Activated CD8-positive, alpha-beta memory T cell treated with anti-CD3 and anti-CD28 coated beads, Interleukin-2, amount 50 U/mL, for 1 hour (primary cell): ENCODE measurements around the gene STK33.
"Not testable (repeated sequence)": the region's sequence is repeated elsewhere in the genome, so short reads cannot be mapped to it uniquely, and the experiment has no call there.

Source experiments
- DNase-seq: peaks from one replicate; pipeline ENCODE4 v3.0.0-alpha.2; 2020; ENCODE audit errors: extremely low read depth

Gene STK33

DNA sequence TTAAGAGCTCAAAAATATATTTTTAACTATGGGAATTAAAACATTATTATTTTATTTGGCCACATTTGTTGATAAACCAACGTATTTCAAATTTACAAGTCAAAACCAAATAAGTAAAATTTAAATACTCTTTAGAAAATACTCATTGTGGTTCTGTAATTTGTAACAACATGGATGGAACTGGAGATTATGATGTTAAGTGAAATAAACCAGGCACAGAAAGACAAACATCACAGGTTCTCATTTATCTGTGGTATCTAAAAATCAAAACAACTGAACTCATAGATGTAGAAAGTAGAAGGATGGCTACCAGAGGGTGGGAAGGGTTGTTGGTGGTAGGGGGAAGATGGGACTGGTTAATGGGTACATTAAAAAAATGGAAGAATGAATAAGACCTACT, 50.8 kb downstream of the STK33 start:
- DNase-seq = no peak

DNA sequence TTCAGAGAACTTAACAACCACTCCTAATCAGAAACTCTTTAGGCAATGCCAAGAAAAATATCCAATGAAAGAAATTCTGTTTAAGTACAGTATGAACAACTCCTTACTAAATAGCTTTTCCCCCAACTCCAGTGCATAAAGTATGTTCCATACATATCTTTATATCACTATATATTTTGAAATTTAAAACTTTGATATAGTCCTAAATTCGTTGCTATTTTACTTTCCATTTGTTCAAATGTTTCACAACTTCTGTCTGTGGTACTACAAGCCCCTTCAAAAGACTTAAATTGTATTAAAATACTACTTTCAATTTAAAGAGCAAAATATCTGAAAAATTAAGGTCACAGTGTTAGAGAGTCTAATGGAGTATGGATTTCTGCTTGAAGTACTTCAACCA, 52.6 kb downstream of the STK33 start:
- no peak for DNase-seq

DNA sequence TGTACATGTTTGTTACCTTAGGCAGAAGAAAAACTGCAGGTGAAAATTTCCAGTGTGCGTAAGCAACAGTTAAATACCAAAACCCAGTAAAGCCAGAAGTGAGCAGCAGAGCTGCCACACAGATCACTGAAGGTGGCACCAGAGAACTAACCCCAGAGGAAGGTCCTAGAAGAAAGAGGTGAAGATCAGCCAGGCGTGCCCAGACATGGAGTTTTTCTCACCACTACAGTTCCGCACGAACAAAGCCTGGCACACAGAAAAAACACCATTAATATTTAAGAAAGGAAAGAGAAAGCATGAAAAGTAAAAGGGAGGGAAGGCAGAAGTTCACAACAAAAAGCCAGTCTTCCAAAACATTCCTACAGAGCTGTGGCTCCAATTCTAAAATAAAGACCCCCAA, 60.7 kb downstream of the STK33 start:
- no peak for DNase-seq

DNA sequence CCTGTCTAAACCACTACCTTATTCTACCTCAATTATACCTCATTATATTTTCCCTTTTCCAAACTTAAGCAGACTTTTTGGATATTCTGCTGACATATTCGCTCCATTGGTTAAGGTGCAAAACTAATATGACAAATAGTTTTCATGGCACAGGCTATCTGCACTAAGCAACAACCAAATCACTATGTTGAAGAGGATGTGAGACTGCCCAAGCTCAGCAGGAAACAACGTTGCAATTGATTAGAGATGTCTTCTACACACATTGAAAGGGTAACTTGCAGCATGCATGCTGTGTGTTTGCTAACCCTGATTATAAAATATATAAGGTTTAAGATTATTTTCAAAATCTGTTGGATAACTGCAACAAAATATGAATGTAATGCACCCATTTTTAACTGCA, 61.6 kb downstream of the STK33 start:
- DNase-seq = no peak

DNA sequence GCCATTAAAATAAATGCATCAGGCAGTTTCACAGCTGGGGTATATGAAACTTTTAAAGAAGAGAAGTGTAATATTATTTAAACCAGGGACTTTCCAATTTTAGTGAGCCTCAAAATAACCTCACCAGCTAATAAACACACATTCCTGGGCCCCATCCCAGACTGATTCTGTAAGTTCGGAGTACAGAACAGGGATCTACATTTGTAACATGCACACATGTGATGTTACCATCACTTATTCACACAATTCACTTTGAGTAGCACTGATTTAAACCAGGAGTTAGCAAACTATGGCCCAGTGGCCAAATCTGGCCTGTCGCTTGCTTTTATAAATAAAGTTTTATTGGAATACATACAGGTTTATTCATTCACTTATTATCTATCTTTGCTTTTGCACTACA, 62.0 kb downstream of the STK33 start:
- DNase-seq = no peak

DNA sequence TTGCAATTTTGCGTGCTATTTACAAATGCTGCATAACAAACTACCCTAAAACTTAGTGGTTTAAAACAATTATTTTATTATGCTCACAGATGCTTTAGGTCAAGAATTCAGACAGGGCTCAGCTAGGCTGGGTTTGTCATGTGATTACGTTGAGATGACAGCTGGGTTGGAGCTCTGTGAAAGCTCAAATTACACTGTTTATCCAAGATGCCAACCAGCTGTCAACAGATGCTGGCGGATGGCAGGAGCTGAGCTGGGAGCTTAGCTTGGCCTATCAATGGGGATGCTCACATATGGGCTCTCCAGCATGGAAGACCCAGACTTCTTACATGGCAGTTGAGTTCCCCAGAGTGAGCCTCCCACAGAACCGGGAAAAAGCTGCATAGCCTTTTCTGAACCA, 62.7 kb downstream of the STK33 start:
- DNase-seq = no peak

DNA sequence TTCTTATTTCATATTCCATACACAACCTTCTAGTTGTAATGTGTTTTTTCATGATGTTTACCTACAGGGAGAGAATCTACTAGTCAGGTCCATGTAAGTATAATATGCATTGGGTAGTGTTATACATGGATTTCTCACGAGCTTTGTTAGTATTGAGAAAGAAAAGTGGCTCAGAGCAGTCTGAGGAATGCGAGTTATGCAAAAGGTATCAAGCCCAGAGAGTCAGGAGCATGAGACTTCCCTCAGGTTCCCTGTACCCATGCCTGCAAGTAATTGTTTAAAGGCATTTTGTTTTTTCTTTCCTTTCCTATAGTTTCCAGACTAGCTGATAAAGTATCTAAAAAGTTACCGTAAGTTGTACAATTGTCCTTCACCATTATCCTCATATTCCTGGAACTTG, 66.1 kb downstream of the STK33 start:
- DNase-seq = no peak

DNA sequence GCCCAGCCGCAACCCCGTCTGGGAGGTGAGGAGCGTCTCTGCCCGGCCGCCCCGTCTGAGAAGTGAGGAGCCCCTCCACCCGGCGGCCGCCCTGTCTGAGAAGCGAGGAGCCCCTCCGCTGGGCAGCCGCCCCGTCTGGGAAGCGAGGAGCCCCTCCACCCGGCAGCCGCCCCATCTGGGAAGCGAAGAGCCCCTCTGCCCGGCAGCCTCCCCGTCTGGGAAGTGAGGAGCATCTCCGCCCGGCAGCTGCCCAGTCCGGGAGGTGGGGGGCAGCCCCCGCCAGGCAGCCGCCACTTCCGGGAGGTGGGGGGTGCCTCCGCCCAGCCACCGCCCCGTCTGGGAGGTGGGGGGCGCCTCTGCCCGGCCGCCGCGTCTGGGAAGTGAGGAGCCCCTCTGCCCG, 70.6 kb downstream of the STK33 start:
- no peak for DNase-seq

DNA sequence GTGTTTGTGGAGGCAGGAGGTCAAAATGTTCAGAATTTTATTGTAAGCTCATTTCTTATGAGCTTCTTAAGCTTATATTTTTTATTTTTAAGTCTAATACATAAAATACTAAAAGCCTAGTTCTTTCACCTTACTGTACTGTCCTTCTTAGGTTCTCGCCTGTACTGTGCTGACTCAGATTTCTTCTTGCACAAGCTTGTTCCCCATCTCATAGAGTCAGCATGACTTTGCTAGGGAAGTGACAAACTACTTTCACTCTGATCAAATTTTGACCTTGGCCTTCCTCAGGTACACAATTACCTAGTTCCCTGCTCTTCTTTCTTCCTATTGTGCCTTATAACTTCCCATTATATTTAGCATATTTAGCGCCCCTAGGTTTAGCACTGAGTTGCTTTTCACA, 81.5 kb downstream of the STK33 start:
- DNase-seq = no peak

DNA sequence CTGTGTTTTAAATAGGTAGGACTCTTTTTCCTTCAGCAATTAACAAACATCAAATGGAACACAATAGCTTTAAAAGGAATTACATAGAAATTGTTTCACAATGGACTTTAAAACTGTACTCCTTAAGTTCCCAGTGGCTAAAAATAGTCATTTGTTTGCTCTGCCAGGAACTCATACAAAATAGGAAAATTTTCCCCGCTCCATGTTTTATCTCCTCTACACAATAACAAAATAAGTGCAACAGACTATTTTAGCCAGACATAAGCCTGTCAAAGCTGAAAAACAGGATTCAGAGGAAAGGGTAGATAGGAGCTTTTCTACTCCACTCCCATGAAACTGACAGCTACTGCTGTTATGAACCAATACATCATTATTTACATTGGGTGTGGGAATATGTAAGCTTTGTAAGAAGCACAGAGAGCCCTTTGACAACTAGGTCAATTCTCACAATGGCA, 90.1 kb downstream of the STK33 start:
- DNase-seq = no peak

DNA sequence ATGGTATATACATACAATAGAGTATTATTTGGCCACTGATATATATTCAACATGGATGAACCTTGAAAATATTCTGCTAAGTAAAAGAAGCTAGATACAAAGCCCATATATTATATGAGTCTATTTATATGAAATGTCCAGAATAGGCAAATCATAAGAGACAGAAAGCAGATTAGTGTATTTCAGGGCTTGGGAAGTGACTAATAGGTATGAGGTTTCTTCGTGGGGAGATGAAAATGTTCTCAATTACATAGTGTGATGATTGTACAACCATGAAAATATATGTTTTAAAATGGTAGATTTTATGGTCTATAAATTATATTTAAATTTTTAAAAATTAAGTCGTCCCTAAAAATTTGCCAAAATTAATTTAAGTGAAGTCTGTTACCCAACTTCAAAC, 92.2 kb downstream of the STK33 start:
- DNase-seq = no peak

DNA sequence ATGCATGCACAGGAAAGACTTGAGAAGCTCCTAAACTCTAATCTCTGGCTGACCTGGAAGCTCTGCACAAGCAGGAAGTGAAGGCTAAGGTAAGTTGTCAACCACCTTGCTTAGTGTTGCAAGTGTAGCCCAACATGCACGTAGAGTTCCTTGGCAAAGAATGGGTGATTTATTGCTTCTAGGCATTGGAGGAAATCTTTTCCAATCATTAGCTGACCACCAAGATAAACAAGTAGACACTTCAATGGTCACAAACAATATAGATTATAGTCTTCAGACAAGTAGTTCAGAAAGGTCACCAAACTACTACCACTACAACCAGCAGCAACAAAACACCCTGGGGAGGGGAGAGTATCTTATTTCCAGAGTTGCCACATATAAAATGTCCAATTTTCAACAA, 105.6 kb downstream of the STK33 start:
- no peak for DNase-seq

DNA sequence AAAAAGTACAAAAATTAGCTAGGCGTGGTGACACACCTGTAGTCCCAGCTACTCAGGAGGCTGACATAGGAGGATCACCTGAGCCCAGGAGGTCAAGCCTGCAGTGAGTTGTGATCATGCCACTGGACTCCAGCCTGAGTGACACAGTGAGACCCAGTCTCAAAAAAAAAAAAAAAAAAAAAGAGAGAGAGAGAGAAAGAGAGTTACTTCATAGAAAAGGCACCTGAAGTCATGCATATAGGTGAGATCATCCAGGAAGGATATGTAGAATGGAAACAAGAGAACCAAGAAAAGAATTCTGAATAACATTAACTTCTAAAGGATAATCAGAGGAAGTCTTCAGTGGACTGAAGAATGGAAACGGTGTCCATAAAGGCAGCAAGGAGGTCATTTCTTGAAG, 106.8 kb downstream of the STK33 start:
- no peak for DNase-seq

DNA sequence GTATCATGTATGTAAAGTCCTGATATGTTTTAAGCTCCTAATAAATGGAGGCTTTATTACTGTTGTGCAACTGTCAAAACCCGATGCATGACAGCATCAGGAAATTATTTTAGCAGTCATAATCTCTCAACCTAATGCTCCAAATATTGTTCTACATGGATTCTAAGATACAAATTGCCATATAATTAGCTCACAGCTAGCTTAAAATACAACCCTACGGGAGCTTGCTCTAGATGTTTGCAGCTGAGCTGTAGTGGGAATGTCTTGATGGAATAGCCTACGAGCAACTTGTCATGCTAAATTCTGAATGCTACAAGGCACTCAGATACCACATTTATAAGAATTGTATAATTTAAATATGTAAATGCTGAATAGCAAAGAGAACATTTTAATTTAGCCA, 109.8 kb downstream of the STK33 start:
- DNase-seq = no peak

DNA sequence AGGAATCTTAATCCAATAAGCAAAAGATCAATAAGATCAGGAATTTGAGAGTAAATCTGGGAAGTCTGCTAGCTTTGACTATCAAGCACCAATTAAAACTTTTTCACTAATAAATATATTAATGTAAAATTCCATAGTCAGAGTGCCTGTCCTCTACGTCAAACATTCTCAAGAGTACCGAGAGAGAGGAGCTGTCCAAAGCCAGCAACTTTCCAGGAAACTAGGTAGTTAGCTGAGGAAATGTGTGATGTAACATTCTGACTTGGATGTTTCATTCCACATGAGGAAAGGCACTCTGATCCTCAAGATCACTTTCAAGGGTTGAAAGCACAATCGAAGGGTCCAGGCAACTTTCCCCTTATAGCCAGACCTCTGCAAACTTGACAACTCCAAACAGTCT, 113.2 kb downstream of the STK33 start:
- no peak for DNase-seq

DNA sequence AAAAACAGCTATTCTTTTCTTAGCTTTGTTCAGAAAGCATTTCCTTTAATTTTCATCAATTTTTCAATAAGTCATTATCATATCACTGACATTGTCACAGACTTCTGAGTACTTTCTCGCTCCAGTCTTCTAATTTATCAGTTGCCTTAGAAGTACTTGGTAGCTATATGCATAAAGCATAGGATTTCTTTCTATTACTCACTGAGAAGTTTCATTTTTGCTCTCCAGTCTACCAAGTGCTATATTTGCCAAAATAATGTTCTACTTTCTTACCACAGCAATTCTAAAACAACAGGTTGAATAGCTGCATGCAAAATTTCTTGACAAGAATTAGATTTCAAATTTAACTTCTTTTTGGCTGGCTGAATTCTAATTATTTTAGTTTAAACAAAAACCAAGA, 116.3 kb downstream of the STK33 start:
- no peak for DNase-seq

DNA sequence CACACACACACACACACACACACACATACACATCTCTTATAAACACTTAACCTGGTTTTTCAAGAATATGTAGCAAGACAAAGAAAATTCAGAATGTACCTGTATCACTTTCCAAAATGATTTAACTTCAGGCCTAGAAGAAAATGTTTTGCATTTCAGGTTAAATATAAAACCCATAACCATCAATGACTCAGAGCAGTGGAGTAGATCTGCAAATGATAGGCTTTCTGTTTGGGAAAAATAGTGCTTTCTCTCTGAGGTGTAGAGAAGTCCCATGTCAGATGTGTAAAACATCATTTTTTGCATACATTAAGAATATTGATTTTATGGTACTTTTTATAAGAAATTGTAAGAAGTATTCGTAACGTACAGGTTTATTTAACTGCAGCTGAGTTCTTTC, 116.9 kb downstream of the STK33 start:
- DNase-seq = no peak

DNA sequence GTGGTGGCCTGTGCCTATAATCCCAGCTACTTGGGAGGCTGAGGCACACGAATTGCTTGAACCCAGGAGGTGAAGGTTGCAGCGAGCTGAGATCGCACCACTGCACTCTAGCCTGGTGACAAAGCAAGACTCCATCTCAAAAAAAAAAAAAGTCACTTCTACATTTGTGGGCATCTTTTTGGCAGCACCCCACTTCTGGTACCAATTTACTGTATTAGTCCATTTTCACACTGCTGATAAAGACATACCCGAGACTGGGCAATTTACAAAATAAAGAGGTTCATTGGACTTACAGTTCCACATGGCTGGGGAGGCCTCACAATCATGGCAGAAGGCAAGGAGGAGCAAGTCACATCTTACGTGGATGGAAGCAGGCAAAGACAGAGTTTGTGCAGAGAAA, 126.2 kb downstream of the STK33 start:
- not testable (repeated sequence) for DNase-seq

DNA sequence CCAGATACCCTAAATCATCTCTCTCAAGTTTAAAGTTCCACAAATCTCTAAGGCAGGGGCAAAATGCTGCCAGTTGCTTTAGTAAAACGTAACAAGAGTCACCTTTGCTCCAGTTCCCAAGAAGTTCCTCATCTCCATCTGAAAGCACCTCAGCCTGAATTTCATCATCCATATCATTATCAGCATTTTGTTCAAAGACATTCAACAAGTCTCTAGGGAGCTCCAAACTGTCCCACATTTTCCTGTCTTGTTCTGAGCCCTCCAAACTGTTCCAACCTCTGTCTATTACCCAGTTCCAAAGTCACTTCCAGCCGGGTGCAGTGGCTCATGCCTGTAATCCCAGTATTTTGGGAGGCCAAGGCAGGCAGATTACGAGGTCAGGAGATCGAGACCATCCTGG, 126.7 kb downstream of the STK33 start:
- not testable (repeated sequence) for DNase-seq

DNA sequence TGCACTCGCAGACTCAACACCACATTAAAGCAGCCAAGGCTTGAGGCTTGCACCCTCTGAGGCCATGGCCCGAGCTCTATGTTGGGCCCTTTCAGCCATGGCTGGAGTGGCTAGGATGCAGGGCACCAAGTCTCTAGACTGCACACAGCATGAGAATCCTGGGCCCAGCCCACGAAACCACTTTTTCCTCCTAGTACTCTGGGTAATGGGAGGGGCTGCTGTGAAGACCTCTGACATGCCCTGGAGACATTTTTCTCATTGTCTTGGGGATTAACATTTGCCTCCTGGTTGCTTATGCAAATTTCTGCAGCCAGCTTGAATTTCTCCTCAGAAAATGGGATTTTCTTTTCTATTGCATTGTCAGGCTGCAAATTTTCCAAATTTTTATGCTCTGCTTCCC, 127.1 kb downstream of the STK33 start:
- DNase-seq = not testable (repeated sequence)

DNA sequence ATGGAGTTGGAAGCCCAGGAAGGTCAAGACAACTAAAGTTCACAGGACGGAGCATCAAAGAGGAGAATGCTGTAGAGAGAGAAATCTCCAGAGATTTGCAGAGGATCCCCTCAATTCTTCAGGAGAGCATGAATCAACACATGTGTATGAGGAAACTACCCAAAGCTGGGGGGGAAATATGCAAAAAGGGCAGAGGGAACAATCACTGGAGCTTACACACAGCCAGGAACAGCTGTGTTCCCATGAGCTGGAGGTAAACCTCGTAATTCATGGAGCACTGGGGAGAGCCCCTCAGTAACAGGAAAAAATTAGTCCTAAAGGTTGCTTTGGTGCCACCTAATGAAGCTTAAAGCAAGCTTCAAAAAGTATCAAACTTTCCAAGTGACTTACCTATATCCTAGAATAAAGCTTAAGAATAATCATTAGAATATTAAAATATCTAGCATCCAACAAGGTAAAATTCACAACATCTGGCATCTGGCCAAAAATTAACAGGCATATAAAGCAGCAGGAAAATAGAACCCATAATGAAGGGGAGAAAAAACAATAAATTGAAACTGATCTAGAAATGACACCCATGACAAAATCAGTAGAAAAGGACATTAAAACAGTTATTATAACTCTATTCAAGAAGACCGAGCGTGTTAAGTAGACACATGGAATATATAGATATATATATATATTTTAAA, 134.2 kb downstream of the STK33 start:
- DNase-seq = no peak

DNA sequence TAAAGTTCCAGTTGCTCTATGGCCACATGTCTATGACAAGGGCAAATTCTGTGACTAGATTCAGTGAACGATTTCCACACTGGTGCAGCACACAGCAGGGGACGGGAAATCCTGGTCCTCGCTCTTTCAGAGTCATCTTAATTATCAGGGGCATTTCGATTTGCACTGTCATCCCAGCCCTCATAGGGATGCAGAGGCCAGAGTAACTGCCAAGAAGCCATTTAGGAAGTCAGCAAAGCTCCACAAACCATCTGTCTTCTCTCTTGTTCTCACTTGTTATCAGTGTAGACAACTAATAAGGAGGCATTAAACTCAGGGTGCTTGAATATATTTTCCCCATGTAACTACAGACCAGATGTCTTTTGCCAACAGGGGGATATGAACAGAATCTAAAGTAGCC, 151.7 kb downstream of the STK33 start:
- DNase-seq = no peak

DNA sequence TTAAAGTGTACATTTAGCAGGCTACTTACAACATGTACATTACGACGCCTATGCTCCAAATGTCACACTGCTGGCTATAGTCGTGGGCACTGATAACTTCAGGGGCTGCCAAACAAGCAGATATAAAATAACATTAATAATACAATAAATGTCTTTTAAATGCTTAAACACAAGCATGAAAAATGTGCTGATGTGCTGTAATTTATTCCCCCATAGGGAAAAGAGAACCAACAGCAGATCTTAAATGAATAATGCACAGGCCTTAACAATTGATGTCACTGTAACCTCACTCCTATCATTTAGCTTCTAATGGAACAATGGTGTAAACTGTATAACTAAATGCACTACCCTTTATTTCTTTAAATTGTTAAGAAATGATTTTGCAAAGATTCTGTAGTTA, 153.4 kb downstream of the STK33 start:
- no peak for DNase-seq

DNA sequence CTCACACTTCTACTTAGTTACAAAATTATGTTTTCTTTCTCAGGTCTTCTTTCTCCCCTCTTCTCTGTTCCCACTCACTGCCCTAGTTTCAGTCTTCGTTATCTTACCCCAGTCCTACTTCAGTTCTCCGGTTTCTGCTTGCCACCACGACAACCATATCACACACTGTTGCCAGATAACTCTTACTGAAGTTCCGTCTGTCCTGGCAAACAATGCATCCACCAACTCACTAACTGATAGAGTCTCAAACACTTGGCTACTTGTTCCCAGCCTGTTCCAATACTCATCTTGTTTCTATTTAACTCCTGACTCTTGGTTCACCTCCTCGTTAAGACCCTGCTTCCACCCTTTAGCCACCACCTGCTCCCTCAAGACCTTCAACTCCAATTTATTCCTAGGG, 164.5 kb downstream of the STK33 start:
- DNase-seq = no peak
